HG02884 (cell line): ENCODE data around the gene UQCRC1.

ENCODE experiments used
- ATAC-seq: cut with Tn5 transposase; IDR thresholded peaks from one replicate; pipeline ENCODE4 v1.9.1; 2021; ENCODE audit warnings: mild to moderate bottlenecking, moderate library complexity; ENCODE audit not compliant: unreplicated experiment

The UQCRC1 gene

DNA sequence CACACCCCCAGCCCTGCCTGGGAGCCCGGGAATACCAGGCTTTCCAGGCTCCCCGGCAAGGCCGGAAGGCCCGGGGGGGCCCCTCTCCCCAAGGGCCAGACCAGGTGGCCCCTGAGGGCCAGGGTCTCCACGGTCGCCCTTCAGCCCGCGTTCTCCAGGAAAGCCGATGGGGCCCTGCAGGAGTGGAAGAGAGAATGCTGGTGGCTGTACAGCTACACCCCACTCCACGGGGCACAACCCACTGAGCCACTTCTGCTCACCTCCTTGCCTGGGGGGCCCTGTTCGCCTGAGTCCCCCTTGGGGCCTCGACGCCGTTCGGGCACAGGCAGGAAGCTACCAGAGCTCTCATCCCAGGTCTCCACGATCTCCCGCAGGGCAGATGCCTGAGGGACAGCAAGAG lies 34.1 kb downstream of the UQCRC1 start:
- no peak for ATAC-seq

DNA sequence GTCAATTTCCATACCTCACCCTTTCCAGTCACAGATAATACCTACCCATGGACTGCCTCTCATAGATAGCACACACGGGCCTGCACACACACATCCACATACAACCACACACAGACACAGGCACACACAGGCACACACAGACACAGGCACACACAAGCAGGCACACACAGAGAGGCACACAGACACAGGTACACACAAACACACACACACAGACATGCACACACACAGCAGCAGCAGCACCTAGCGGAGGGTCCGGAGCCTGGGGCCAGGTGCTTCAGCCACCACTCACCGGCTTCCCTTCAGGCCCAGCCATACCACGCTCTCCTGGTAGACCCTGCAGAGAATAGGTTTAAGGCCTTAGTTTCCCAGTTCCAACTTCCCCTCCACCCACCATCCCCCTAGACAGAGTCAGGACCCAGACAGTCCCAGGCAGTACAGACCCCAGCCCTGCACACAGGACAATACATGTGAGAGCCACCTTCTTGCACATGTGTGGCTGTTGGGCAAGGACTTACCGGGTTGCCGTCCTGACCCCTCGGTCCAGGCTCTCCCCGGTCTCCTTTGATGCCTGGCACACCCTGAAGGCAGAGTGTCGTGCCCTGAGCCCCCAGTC lies 35.4 kb downstream of the UQCRC1 start:
- ATAC-seq: no peak

DNA sequence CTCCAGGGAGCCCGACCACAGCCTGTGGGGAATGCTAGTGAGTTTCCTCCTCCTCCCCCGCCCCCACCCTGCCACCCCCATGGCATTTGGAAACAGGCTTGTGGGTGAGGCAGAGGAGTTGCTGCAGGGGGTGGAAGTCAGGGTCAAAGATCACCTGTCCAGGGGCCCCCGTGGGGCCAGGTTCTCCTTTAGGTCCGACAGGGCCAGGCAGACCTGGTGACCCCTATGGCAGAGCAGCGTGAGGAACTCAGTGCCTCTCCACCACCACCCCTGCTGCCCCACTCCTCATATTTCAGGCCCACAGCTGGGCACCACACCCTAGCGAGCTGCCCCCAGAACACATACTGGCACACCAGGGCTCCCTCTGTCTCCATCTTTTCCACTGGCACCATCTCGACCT lies 36.9 kb downstream of the UQCRC1 start:
- no peak for ATAC-seq

- ATAC-seq: no peak
These were observed 37.5 kb downstream of the UQCRC1 start for GRCh38 chr3:48571938-48572337.

- no peak for ATAC-seq
These were observed 39.5 kb downstream of the UQCRC1 start for GRCh38 chr3:48569808-48570450.

DNA sequence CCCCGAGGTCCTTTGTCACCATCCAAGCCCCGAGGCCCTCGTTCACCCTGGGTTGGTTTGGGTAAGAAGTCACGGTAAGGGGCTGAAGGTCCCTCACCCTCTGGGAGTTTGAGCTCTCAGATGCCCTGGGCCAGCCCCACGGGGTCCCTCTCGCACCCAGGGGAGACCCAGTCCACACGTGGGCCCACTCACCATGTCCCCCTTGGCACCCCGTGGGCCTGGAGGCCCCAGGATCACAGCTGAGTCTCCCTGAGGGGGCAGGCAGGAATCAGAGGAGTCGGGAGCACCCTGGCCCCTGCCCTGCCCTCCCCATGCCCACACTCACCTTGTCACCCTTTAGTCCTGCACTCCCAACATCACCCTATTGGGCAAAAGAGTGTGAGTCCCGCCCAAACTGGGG lies 40.0 kb downstream of the UQCRC1 start:
- no peak for ATAC-seq

DNA sequence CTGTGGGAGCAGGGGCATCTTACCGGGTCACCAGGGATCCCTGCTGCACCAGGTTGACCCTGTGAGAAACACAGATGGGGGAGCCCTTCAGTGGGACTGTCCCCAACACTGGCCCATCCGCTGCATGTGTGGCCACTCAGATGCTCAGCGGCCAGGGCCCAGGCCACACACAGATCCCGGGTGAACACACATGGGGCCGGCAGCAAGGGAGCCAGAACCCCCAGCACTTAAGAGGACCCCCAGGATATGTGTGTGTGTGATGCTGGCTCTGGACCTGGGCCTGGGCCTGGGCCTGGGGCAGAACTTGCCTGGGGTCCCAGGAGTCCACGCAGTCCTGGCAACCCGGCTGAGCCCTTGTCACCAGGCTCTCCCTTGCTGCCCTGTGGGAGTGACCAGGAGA lies 41.0 kb downstream of the UQCRC1 start:
- no peak for ATAC-seq

GRCh38 chr3:48567500-48567899 lies 41.9 kb downstream of the UQCRC1 start:
- ATAC-seq: no peak

GRCh38 chr3:48567090-48567489 lies 42.4 kb downstream of the UQCRC1 start:
- ATAC-seq: no peak

DNA sequence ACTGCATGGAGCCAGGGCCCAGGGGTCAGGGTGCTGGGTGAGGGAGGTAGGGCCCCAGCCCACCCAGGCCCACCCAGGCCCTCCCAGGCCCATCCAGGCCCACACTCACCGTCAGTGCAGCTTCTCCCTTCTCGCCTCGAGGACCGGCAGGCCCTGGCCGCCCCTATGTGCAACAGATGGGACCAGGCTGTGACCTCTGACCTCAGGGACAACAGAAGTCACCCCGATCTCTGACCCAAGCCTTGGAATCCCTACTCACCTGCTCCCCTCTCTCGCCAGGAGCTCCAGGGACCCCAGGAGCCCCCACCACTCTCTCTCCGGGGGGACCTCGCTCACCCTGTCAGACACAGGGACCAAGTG lies 43.1 kb downstream of the UQCRC1 start:
- ATAC-seq: no peak

- ATAC-seq: no peak
These were observed 43.6 kb downstream of the UQCRC1 start for GRCh38 chr3:48565591-48566400.

DNA sequence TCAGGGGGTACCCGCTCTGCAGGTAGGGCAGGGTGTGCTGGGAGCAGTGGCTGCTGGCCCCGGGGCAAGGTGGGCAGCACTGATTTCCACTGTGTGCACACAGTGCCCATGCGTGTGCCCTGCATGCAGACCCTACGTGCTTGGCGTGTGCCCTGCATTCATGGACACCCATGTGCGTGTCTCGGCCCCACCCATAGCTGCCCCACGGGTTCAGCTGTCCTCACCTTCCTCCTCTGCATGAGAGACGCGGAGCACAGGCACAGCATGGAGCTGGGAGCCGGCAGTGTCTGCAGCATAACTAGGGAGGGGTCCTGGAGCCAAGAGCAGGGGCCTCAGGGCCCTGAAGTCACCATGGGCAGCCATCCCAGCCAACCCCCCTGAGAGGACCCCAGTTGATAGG lies 44.3 kb downstream of the UQCRC1 start:
- ATAC-seq: no peak

DNA sequence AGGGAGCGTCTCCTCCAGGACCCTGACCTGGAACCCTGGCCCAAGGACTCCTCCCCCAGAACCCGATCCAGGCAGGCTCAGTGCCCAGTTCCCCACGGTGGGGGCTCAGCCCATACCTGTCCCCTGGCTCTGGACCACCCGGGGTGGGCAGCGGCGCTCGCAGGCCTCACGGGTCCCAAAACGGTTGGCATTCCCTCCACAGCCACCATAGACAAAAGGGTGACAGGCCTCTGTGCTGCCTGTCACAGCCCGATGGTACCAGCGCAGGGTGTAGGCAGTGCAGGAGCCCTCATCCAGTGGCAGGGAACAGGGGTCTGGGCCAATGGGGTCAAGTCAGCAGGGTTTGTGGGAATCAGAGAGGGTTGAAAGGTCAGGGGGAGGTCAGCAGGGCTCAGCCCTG lies 44.8 kb downstream of the UQCRC1 start:
- no peak for ATAC-seq

DNA sequence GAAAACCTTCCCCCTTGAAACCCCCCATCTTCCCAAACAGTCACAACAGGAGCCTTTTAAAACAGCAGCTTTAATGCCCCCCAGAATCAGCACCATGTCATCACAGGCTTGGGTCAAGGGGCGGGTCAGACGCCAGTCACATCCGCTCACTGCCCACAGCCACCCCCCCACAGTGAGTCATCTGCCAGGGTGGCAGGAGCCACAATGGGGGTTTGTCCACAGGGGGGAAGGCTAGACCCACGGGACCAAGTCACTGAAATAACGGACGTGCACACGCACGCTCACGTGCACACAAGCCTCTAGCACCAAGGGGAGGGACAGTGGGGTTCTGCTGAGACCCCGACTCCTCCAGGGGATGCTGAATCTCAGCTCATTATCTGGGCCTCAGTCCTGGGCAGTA lies 45.4 kb downstream of the UQCRC1 start:
- no peak for ATAC-seq

DNA sequence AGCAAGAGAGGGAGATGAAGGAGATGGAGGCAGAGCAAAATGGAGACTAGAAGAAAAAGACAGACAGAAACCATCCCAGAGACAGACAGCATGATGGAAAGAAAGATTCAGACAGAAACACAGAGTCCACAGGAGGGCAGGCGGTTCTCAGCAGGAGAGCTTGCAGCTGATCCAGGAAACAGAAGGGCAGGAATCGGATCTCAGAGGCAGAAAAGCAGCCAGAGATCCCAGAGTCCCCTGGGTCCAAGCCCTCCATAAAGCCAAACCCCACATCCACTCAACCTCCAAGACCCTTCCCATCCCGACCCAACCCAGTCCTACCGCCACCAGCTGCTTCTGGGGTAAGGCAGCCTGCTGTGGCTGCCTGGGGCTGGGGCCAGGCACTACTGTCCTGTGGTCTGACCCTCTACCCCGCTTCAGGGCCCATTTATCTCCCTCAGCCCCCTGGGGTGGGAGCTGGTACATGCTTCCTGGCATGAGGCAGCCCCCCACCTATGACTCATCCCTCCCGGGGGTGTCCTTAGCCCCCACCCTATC lies 46.0 kb downstream of the UQCRC1 start, which contains the start of gene UCN2:
TSS of gene UCN2 (minus strand) at position 400 of the 537 bp plus-strand sequence. CDS start 657 bp downstream, outside the sequence.
- ATAC-seq: no peak

DNA sequence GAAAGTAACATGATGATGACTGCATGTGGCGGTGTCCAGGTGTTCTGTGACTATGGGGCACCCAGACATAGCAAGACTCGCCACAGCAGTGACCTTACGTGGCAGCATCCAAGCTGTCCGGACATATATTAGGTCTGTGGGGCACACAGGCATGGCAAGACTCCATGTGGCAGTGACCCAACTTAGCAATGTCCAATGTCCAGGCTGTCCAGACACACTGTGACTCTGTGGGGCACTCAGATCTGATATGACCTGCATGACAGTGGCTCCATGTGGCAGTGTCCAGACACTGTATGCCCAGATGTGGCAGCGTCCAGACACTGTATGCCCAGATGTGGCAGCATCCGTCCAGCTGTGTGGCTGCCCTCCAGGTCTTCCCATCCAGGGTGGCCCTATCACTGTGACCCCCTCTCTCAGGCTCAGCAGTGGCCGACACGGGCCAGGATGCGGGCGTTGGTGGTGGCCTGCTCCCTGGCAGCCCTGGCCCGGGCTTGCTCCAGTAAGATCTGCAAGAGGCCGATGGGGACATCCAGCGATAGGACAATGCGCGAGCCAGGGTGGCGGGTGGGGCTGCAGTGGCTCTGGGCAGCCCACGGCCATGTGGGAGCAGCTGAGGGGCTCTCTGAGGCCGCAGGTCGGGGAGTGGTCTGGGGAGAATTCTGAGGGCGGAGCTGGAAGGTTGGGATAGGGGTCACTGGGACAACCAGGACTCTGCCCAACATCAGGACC lies 46.9 kb downstream of the UQCRC1 start:
- no peak for ATAC-seq

DNA sequence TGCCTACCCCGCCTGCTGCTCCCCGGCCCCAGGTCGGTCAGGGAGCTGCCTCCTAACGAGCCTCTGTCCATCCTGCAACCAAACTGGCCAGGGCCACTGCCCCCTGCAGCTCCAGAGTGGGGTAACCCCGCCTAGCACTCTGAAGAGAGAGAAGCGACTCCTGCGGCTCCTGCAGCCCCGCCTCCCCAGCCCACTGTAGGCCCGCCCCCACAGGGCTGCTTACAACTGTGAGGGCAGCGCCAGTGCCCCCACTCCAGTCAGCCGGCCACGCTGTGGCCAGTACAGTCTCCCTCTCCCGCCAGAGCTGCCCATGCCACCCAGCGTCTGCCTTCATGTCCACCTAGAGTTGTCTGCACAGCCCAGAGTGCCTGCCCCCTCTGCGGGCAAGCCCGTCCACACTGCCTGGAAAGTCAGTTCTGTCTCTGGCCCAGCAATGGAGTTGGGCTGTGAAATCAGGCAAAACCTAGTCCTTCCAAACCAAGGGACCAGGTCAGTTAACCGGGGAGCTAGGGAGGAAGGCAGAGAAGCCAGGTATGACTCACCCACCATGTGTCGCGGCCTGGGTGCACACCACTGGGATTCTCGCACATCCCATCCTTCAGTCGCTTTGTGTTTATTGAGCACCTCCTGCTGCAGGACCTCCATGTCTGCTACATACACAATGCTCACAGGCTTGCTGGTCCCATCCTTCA lies 48.3 kb downstream of the UQCRC1 start:
- no peak for ATAC-seq

DNA sequence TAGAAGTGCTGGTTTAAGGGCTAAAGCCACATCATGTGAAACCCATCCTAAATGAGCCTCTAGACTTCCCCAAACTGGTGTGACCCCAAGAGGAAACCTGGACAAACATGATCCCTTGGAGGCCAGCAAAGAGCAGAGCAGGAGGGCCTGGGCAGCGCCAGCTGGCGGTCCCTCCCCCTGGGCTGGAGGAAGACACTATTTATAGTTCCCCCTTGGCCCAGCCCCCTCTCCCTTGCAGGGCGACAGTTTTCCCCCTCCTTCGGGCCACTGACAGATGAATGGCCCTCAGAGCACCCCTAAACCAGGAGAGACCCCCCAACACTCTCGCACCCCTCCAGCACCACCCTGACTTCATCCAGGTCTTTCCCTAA lies 48.8 kb downstream of the UQCRC1 start:
- no peak for ATAC-seq

DNA sequence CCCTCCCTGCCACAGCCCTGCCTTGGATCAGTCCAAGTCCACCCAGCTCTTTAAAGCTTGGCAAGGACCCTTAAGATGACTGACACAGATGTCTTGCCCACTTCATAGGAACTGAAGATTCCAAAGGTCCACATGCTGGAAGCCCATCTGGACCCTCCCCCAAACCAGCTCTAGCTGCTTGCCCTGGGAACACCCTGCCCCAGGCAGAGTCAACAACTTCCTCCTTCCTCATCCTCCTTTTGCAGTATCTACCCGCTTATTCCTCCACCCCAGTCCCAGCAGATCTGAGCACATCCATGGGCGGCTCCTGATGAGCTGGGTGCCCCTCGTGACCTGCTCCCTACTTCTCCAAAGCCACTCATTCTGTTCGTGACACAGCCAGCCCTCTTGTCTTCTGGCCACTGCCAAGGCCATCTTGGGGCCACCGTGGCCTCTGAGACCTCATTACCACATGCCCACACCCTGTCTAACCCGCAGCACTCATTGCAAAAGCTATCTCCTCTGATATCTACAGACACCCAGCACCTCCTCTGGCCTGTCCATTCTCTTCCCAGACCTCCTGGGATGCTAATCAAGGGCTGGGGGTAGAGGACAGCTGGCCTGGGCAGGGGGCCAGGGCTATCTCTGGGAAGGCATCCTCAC lies 50.8 kb downstream of the UQCRC1 start:
- no peak for ATAC-seq
